Measurements from ENCODE around the gene LRRC8A. TPM values are rescaled to one million over a fixed set of nuclear protein-coding genes. Genes with fewer than 3 reads are reported as not detected.

LRRC8A gene
- total RNA-seq, 1 experiment from 2014 or later, result 16.4 TPM

- no peak for TF ChIP-seq SIN3A (IDR thresholded peaks at IDR 0.05; ENCODE audit: borderline replicate concordance, insufficient read depth, low read depth, low read length)
These were observed 34.3 kb downstream of the LRRC8A start (continued) for GRCh38 chr9:128916204-128916603.

- intact Hi-C loops (cut with micrococcal nuclease; ENCODE audit: unreplicated experiment), result no loop called here
- in situ Hi-C loops (cut with HindIII; ENCODE audit: low pct_unique_long_range_greater_than_20kb, low sequenced_read_pairs), result no loop called here
- no peak overlapping the region for H3K4me3 ChIP-seq (ENCODE audit: low read depth in 2 of 2, low read length in 2 of 2)
- H3K9me3 ChIP-seq (ENCODE audit: control insufficient read depth, insufficient read depth, low read depth, low read length), result no peaks in the 10 kb centered on the region
- H3K27me3 ChIP-seq (ENCODE audit: control insufficient read depth, insufficient read depth, low read length), result no peaks in the 10 kb centered on the region
- ChIA-PET POLR2A (no interaction called here), CTCF (interaction anchor here (0.9 kb wide), 1 partner anchor 53 kb away, joined by 3 read pairs; no protein-coding TSS in a partner anchor)
- H3K4me1 ChIP-seq (ENCODE audit: control insufficient read depth, insufficient read depth, low read length), result peaks cover 12% of the 10 kb centered on the region; the same call in 1 of the 2 replicates
- H3K36me3 ChIP-seq (ENCODE audit: control insufficient read depth, insufficient read depth, low read length), result no peaks in the 10 kb centered on the region
- TF ChIP-seq SIN3A (IDR thresholded peaks at IDR 0.05; ENCODE audit: borderline replicate concordance, insufficient read depth, low read depth, low read length) (no peak), POLR2AphosphoS5 (IDR thresholded peaks at IDR 0.05; ENCODE audit: low read depth, low read length) (no peak), CTCF (IDR thresholded peaks at IDR 0.05) (no peak), REST (IDR thresholded peaks at IDR 0.05; ENCODE audit: insufficient read depth in 1 of 2, low read depth in 2 of 2, low read length in 1 of 2) (no peak), TCF7L2 (IDR thresholded peaks at IDR 0.05; ENCODE audit: low read depth, low read length) (no peak)
- no peak overlapping the region for H3K27ac ChIP-seq (ENCODE audit: low read length)
- BruUV-seq (replicated peaks), result no TSS peak
- DNase-seq (ENCODE audit: low read depth, low spot score) (no peak), ATAC-seq (no peak)
These were observed 34.8 kb downstream of the LRRC8A start for GRCh38 chr9:128916745-128917144.

GRCh38 chr9:128917151-128917849 lies 35.4 kb downstream of the LRRC8A start:
- Histone ChIP-seq H3K4me1 (ENCODE audit: control insufficient read depth, insufficient read depth, low read length) (peaks cover 10% of the 10 kb centered on the region; the same call in 1 of the 2 replicates), H3K36me3 (ENCODE audit: control insufficient read depth, insufficient read depth, low read length) (no peaks in the 10 kb centered on the region), H3K4me3 (ENCODE audit: low read depth in 2 of 2, low read length in 2 of 2) (no peak overlapping the region), H3K27me3 (ENCODE audit: control insufficient read depth, insufficient read depth, low read length) (no peaks in the 10 kb centered on the region), H3K27ac (ENCODE audit: low read length) (no peak overlapping the region), H3K9me3 (ENCODE audit: control insufficient read depth, insufficient read depth, low read depth, low read length) (no peaks in the 10 kb centered on the region)
- in situ Hi-C loops (cut with HindIII; ENCODE audit: low pct_unique_long_range_greater_than_20kb, low sequenced_read_pairs), result no loop called here
- ChIA-PET CTCF (no interaction called here), POLR2A (no interaction called here)
- ATAC-seq (no peak), DNase-seq (ENCODE audit: low read depth, low spot score) (no peak)
- intact Hi-C loops (cut with micrococcal nuclease; ENCODE audit: unreplicated experiment), result no loop called here
- no peak for TF ChIP-seq REST (IDR thresholded peaks at IDR 0.05; ENCODE audit: insufficient read depth in 1 of 2, low read depth in 2 of 2, low read length in 1 of 2)
- no peak for TF ChIP-seq POLR2AphosphoS5 (IDR thresholded peaks at IDR 0.05; ENCODE audit: low read depth, low read length)
- no peak for TF ChIP-seq CTCF (IDR thresholded peaks at IDR 0.05)
- no peak for TF ChIP-seq SIN3A (IDR thresholded peaks at IDR 0.05; ENCODE audit: borderline replicate concordance, insufficient read depth, low read depth, low read length)
- no peak for TF ChIP-seq TCF7L2 (IDR thresholded peaks at IDR 0.05; ENCODE audit: low read depth, low read length)
- no TSS peak for BruUV-seq (replicated peaks)
